Fibroblast of pulmonary artery (primary cell): ENCODE data around the gene FIGNL1.

Source experiments
- DNase-seq: peaks from one replicate; pipeline ENCODE4 v3.0.0-alpha.2; 2010; ENCODE audit warnings: low read depth
- H3K4me3 ChIP-seq: replicated peaks from 2 replicates; pipeline ENCODE4 v1.5.1; 2011; ENCODE audit warnings: low read depth, mild to moderate bottlenecking, control low read depth, low read length, moderate library complexity
- CTCF ChIP-seq: IDR thresholded peaks from 2 replicates; pipeline ENCODE4 v1.5.1; 2011; ENCODE audit warnings: mild to moderate bottlenecking, control low read depth, low read length, inconsistent platforms; ENCODE audit errors: missing control alignments

FIGNL1 gene

GRCh38 chr7:50397971-50398324, 52.2 kb downstream of the FIGNL1 start:
- no peak for TF ChIP-seq CTCF
- no peak for DNase-seq
- no peak overlapping the region for H3K4me3 ChIP-seq

GRCh38 chr7:50397320-50397970, 52.7 kb downstream of the FIGNL1 start:
- no peak for DNase-seq
- no peak overlapping the region for H3K4me3 ChIP-seq
- TF ChIP-seq CTCF: no peak

GRCh38 chr7:50396856-50397255, 53.3 kb downstream of the FIGNL1 start:
- no peak for DNase-seq
- H3K4me3 ChIP-seq: no peak overlapping the region
- TF ChIP-seq CTCF: no peak

GRCh38 chr7:50394315-50394714, 55.8 kb downstream of the FIGNL1 start:
- no peak overlapping the region for H3K4me3 ChIP-seq
- DNase-seq: no peak
- TF ChIP-seq CTCF: no peak
